Upper lobe of right lung (tissue), 1 donor: ENCODE results near the gene SUPT4H1. TPM values are rescaled to one million over a fixed set of nuclear protein-coding genes. Genes with fewer than 3 reads are reported as not detected.

Source experiments
- ATAC-seq: fragments of 200-7000 bp; cut with Tn5 transposase; one replicate; pipeline ENCODE4 v1.9.1; 2020; ENCODE audit warnings: mild to moderate bottlenecking, moderate library complexity
- DNase-seq: peaks from one replicate; pipeline ENCODE4 v3.0.0-alpha.2; 2020
- H3K27ac ChIP-seq: fragments of 200-600 bp; one replicate; pipeline ENCODE4 v1.8.0; 2022
- H3K27me3 ChIP-seq: fragments of 200-600 bp; one replicate; pipeline ENCODE4 v1.8.0; 2022; ENCODE audit warnings: mild to moderate bottlenecking
- H3K36me3 ChIP-seq: fragments of 200-600 bp; one replicate; pipeline ENCODE4 v1.8.0; 2022
- H3K4me1 ChIP-seq: fragments of 200-600 bp; one replicate; pipeline ENCODE4 v1.8.0; 2022
- H3K4me3 ChIP-seq: fragments of 200-600 bp; one replicate; pipeline ENCODE4 v1.8.0; 2022; ENCODE audit warnings: mild to moderate bottlenecking
- H3K9me3 ChIP-seq: fragments of 200-600 bp; one replicate; pipeline ENCODE4 v1.8.0; 2022
- intact Hi-C: fragments of 100-400 bp; cut with DNase I; formaldehyde crosslinking; loops from one replicate; pipeline ENCODE4 v1.11.0; 2022
- total RNA-seq: library from RNA; stranded (reverse); fragmentation: NEBNext Ultra II Directional; extraction: Animal tissue kit (Norgen Biotek cat#: 25700); gene quantifications from one replicate; pipeline ENCODE4 v1.2.1, GENCODE V29; 2021
- TF ChIP-seq, protein P1 (sequence below): fragments of 200-600 bp; IDR thresholded peaks from one replicate; pipeline ENCODE4 v1.8.0; 2022; ENCODE audit warnings: antibody characterized with exemption
- donor health status: DM: no; HTN: yes; CAD: no; lungs with severe emphysema.

SUPT4H1 gene
- total RNA-seq, 1 donor from 2014 or later: 82.4 TPM

DNA sequence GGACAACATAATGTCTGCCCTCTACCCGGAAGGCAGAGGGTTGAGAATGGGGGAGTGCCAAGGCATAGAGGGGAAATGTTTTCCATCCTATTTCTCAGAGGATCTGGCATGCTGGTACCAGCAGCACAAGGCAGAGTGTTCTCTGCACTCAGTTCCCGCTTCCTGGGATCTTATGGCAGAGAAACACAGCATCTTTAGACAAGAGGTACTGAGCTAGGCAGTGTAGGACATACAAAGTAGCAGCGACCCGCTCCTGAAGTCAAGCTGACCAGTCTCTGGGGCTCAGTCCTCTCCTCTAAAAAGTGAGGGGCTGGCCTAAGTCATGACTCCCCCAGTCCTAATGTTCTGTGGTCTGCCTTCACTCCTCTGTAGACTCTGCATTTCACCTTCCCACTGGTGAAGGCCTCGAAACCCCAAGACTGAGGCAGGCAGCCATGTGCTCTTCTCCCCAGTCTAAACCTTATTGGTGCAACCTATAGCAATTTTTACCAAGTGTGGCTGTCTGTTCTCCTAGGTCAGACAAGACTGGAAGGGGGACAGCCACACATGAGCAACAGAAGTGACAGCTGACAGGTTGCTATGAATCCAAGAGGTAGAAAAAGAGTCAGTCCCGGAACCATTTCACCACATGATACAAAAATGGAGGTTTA lies 12.1 kb downstream of the SUPT4H1 start:
- ATAC-seq (no peak), DNase-seq (peak; percentile 27)
- H3K27ac ChIP-seq: peak overlapping the region; percentile 92
- H3K36me3 ChIP-seq: peaks cover 1% of the 10 kb centered on the region
- H3K27me3 ChIP-seq: no peaks in the 10 kb centered on the region
- peaks cover 38% of the 10 kb centered on the region for H3K4me1 ChIP-seq
- intact Hi-C loops: no loop called here
- TF ChIP-seq, protein P1, sequence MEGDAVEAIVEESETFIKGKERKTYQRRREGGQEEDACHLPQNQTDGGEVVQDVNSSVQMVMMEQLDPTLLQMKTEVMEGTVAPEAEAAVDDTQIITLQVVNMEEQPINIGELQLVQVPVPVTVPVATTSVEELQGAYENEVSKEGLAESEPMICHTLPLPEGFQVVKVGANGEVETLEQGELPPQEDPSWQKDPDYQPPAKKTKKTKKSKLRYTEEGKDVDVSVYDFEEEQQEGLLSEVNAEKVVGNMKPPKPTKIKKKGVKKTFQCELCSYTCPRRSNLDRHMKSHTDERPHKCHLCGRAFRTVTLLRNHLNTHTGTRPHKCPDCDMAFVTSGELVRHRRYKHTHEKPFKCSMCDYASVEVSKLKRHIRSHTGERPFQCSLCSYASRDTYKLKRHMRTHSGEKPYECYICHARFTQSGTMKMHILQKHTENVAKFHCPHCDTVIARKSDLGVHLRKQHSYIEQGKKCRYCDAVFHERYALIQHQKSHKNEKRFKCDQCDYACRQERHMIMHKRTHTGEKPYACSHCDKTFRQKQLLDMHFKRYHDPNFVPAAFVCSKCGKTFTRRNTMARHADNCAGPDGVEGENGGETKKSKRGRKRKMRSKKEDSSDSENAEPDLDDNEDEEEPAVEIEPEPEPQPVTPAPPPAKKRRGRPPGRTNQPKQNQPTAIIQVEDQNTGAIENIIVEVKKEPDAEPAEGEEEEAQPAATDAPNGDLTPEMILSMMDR: no peak
- peak overlapping the region; percentile 45 for H3K4me3 ChIP-seq
- no peaks in the 10 kb centered on the region for H3K9me3 ChIP-seq

DNA sequence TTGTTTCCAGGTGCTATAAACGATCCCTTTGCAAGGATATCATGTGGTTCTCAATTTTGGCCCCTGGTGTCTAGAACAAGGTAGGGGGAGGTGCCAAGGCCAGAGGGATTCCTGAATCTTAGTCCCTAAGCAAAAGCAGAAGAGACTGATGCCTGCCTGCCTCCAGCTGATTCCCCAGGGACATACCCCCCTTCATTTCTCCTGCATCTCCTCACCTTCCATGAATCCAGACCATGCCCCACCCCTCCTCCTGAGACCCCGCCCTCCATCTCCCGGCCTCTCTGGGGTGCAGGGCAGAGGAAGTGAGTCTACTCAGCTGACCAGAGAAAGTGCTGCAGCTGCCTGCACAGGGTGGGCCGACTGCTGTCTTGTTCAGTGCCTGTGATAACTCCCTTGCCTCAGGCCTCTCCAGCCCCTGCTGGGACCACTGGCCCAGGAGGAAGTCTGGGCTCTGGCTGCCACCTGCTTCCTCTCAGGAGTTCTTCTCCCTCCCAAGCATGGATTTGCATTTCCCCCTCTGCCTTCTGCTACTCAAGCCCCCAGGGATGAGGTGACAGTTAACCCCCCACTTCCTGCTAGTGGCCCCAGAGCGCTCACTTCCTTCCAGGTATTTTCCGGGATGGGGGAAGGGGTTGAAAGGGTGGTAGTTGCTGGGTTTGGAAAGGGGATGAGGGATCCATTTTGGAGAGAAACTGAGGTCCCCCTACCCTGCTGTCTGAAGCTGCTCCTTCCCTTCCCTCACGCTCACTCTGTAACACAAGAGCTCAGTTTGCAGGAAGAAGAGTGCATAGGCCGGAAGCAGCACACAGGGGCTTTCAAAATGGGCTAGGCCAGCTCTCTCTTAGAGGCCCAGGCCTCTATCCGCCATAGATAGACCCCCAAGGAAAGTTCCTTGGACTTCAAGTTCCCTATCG lies 12.9 kb downstream of the SUPT4H1 start:
- H3K27me3 ChIP-seq: no peaks in the 10 kb centered on the region
- intact Hi-C loops: no loop called here
- H3K9me3 ChIP-seq: no peaks in the 10 kb centered on the region
- H3K4me1 ChIP-seq: peaks cover 42% of the 10 kb centered on the region
- ATAC-seq (peak; percentile 76), DNase-seq (peak; percentile 85)
- H3K4me3 ChIP-seq: peak overlapping the region; percentile 45
- peak overlapping the region; percentile 92 for H3K27ac ChIP-seq
- TF ChIP-seq, protein P1: no peak
- H3K36me3 ChIP-seq: no peaks in the 10 kb centered on the region

DNA sequence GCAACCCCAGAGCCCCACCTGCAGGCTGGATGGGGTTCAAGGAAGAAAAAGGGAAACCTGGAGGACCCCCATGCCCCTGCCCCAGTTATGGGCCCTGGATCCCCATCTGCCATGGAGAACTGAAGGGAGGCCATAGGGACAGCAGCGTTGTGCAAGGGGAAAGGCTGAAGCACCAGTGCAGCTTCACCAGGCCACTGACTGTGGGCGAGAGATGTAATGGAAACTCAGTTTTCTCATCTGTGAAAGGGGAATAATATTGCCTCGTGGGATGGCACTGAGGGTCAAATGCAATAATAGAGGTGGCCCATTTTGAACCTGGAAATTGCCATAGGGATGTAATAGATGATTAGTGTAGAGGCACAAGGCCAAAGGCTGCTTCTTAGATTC lies 13.6 kb downstream of the SUPT4H1 start:
- ATAC-seq: peak; percentile 2
- no peaks in the 10 kb centered on the region for H3K9me3 ChIP-seq
- peak overlapping the region; percentile 43 for H3K4me3 ChIP-seq
- no peaks in the 10 kb centered on the region for H3K27me3 ChIP-seq
- no peak for DNase-seq
- intact Hi-C loops: no loop called here
- peak overlapping the region; percentile 92 for H3K27ac ChIP-seq
- TF ChIP-seq, protein P1: no peak
- H3K36me3 ChIP-seq: no peaks in the 10 kb centered on the region
- H3K4me1 ChIP-seq: peaks cover 42% of the 10 kb centered on the region

DNA sequence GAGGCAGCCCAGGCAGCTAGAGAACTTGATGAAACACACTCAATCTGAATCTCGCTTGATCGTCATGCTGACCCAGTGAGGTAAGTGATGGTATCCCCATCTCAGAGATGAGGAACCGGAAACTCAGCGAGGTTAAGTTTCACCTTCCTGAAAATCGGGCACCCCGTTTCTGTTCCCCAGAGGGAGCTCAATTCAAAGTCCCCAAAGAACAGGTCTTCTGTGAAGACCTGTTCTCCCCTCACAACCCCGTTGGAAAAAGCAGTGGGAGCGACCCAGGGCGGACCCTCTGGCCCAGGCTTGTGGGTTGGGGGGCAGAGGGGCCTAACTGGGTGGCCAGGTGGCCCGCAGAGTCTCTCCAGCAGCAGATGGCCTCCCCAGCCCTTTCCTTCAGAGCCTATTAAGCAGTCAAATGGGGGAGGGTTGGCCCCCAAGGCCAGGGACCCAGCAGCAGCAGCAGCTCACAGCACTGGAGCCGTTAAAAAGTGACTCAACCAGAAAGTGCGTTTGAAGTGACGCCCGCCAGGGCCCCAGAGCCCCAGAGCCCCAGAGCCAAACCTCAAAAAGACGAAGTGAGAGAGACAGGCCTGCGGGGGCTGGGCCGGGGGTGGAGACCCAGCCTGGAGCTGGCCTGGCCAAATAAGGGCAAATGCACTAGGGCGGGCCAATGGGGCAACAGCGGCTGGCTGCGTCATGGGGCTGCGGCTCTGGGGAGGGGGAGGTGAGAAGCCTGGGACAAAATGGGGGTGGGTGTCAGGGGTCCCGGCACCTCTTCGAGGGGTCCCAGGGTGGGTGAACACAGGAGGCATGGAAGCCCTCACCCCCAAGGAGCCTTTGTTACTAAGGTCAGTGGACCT lies 14.2 kb downstream of the SUPT4H1 start:
- H3K27ac ChIP-seq: peak overlapping the region; percentile 92
- TF ChIP-seq, protein P1: no peak
- ATAC-seq (peak; percentile 89), DNase-seq (peak; percentile 92)
- H3K36me3 ChIP-seq: no peaks in the 10 kb centered on the region
- H3K9me3 ChIP-seq: no peaks in the 10 kb centered on the region
- H3K4me3 ChIP-seq: peak overlapping the region; percentile 43
- H3K4me1 ChIP-seq: peaks cover 42% of the 10 kb centered on the region
- no peaks in the 10 kb centered on the region for H3K27me3 ChIP-seq
- intact Hi-C loops: no loop called here

DNA sequence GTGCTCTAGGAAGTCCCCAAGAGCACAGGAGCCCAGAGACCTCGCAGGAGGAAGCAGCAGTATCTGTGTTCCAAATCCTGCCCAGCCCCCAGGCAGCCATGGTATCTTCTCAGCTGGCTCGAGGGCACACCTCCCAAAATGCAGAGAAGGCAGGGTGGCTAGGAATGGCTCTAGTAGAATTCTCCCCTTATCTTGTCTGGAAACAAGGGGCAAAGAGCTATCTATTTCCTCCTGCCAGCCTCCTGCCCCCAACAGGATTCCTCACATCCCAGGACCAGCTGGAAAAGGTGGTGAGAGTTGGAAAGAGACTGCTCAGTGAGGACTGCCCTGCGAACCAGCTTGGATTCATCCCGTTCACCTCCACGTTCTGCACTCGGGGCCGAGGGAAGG lies 14.8 kb downstream of the SUPT4H1 start:
- DNase-seq (peak; percentile 62), ATAC-seq (no peak)
- no peaks in the 10 kb centered on the region for H3K9me3 ChIP-seq
- peaks cover 42% of the 10 kb centered on the region for H3K4me1 ChIP-seq
- TF ChIP-seq, protein P1: no peak
- H3K27me3 ChIP-seq: no peaks in the 10 kb centered on the region
- intact Hi-C loops: no loop called here
- peak overlapping the region; percentile 43 for H3K4me3 ChIP-seq
- H3K27ac ChIP-seq: peak overlapping the region; percentile 92
- no peaks in the 10 kb centered on the region for H3K36me3 ChIP-seq
